NCI-H128 (cell line): ENCODE data around the gene OTULIN.

ENCODE experiments used
- DNase-seq: peaks from one replicate; lab custom pipeline; 2025; ENCODE audit not compliant: unreplicated experiment; lab: John Stamatoyannopoulos, UW

The OTULIN gene

GRCh38 chr5:14667770-14668169 is 3.3 kb downstream of the OTULIN start:
- DNase-seq: no peak

- DNase-seq: no peak
Measured at GRCh38 chr5:14668181-14668591, 3.7 kb downstream of the OTULIN start.

GRCh38 chr5:14669415-14669814 is 4.9 kb downstream of the OTULIN start:
- no peak for DNase-seq

GRCh38 chr5:14669975-14670374 is 5.5 kb downstream of the OTULIN start:
- DNase-seq: no peak

GRCh38 chr5:14671414-14671813 is 6.9 kb downstream of the OTULIN start:
- DNase-seq: no peak

- DNase-seq: no peak
Measured at GRCh38 chr5:14672082-14672481, 7.6 kb downstream of the OTULIN start.

GRCh38 chr5:14672484-14673394 is 8.2 kb downstream of the OTULIN start:
- DNase-seq: no peak

- DNase-seq: no peak
Measured at GRCh38 chr5:14673443-14673842, 8.9 kb downstream of the OTULIN start.

- no peak for DNase-seq
Measured at GRCh38 chr5:14674983-14675854, 10.7 kb downstream of the OTULIN start.

- DNase-seq: no peak
Measured at GRCh38 chr5:14675865-14676300, 11.4 kb downstream of the OTULIN start.

- DNase-seq: no peak
Measured at GRCh38 chr5:14676320-14676719, 11.8 kb downstream of the OTULIN start.

- DNase-seq: no peak
Measured at GRCh38 chr5:14678773-14679334, 14.3 kb downstream of the OTULIN start.

- DNase-seq: no peak
Measured at GRCh38 chr5:14679595-14679994, 15.1 kb downstream of the OTULIN start.

GRCh38 chr5:14681236-14681752 is 16.8 kb downstream of the OTULIN start:
- DNase-seq: no peak

GRCh38 chr5:14683906-14684455 is 19.5 kb downstream of the OTULIN start:
- no peak for DNase-seq

- no peak for DNase-seq
Measured at GRCh38 chr5:14684757-14685156, 20.2 kb downstream of the OTULIN start.

GRCh38 chr5:14685757-14686156 is 21.2 kb downstream of the OTULIN start:
- no peak for DNase-seq

GRCh38 chr5:14686517-14686916 is 22.0 kb downstream of the OTULIN start:
- DNase-seq: no peak

- no peak for DNase-seq
Measured at GRCh38 chr5:14687023-14687665, 22.6 kb downstream of the OTULIN start.

GRCh38 chr5:14693070-14693469 is 28.6 kb downstream of the OTULIN start:
- DNase-seq: no peak
